Measurements from ENCODE around the gene DGKG. TPM values are rescaled to one million over a fixed set of nuclear protein-coding genes. Genes with fewer than 3 reads are reported as not detected.

The DGKG gene
- polyA plus RNA-seq, 1 of the 3 experiments (the other 2 are of a cell fraction): 0.12 TPM

DNA sequence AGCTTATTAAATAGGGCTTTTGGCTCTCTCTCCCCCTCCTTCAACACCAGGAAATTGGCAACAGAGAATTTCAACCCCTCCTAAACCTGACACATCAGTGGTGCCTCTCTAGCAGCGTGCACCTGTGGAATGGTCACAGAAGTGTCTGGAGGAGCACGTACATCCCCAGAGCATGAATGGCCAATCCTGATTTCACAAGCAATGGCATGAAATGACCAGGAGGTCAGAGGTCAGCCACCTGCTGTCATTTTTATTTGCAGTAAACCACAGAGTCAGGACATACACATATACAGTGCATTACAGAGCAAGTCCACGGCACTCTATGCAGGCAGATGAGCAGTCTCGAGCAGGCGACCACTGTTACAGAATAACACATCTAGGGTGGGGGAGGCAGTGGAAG, 228.1 kb downstream of the DGKG start:
- TF ChIP-seq RAD21 (IDR thresholded peaks at IDR 0.05; ENCODE audit: low read length) (no peak), POLR2AphosphoS5 (IDR thresholded peaks at IDR 0.05; ENCODE audit: low read depth, low read length) (no peak), NRF1 (IDR thresholded peaks at IDR 0.05; ENCODE audit: low read depth, low read length) (no peak), TEAD4 (IDR thresholded peaks at IDR 0.05; ENCODE audit: borderline replicate concordance, insufficient read depth) (no peak), SIN3A (IDR thresholded peaks at IDR 0.05; ENCODE audit: borderline replicate concordance, low read depth, low read length) (no peak), GABPA (IDR thresholded peaks at IDR 0.05; ENCODE audit: low read depth) (no peak), FOSL2 (IDR thresholded peaks at IDR 0.05; ENCODE audit: borderline replicate concordance, low read depth) (no peak), CHD2 (IDR thresholded peaks at IDR 0.05; ENCODE audit: low read length, partially characterized antibody) (no peak), SMC3 (IDR thresholded peaks at IDR 0.05; ENCODE audit: low read depth, low read length) (no peak), MEF2A (IDR thresholded peaks at IDR 0.05; ENCODE audit: borderline replicate concordance, low read depth) (no peak), EZH2phosphoT487 (IDR thresholded peaks at IDR 0.05; ENCODE audit: borderline replicate concordance, low read depth) (no peak), GATA2 (CRISPR knock-in tag; IDR thresholded peaks at IDR 0.05) (no peak), ELF1 (IDR thresholded peaks at IDR 0.05) (no peak), RXRA (IDR thresholded peaks at IDR 0.05; ENCODE audit: borderline replicate concordance, low read depth) (no peak), TAF1 (IDR thresholded peaks at IDR 0.05; ENCODE audit: borderline replicate concordance, low read depth, low read length) (no peak), NFIC (IDR thresholded peaks at IDR 0.05; ENCODE audit: borderline replicate concordance) (no peak)
- TF ChIP-seq, protein P1, sequence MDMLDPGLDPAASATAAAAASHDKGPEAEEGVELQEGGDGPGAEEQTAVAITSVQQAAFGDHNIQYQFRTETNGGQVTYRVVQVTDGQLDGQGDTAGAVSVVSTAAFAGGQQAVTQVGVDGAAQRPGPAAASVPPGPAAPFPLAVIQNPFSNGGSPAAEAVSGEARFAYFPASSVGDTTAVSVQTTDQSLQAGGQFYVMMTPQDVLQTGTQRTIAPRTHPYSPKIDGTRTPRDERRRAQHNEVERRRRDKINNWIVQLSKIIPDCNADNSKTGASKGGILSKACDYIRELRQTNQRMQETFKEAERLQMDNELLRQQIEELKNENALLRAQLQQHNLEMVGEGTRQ (IDR thresholded peaks at IDR 0.05; ENCODE audit: borderline replicate concordance, low read depth, low read length): no peak
- TF ChIP-seq, protein P2, sequence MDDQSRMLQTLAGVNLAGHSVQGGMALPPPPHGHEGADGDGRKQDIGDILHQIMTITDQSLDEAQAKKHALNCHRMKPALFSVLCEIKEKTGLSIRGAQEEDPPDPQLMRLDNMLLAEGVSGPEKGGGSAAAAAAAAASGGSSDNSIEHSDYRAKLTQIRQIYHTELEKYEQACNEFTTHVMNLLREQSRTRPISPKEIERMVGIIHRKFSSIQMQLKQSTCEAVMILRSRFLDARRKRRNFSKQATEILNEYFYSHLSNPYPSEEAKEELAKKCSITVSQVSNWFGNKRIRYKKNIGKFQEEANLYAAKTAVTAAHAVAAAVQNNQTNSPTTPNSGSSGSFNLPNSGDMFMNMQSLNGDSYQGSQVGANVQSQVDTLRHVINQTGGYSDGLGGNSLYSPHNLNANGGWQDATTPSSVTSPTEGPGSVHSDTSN (IDR thresholded peaks at IDR 0.05): no peak
- TF ChIP-seq, protein P3, sequence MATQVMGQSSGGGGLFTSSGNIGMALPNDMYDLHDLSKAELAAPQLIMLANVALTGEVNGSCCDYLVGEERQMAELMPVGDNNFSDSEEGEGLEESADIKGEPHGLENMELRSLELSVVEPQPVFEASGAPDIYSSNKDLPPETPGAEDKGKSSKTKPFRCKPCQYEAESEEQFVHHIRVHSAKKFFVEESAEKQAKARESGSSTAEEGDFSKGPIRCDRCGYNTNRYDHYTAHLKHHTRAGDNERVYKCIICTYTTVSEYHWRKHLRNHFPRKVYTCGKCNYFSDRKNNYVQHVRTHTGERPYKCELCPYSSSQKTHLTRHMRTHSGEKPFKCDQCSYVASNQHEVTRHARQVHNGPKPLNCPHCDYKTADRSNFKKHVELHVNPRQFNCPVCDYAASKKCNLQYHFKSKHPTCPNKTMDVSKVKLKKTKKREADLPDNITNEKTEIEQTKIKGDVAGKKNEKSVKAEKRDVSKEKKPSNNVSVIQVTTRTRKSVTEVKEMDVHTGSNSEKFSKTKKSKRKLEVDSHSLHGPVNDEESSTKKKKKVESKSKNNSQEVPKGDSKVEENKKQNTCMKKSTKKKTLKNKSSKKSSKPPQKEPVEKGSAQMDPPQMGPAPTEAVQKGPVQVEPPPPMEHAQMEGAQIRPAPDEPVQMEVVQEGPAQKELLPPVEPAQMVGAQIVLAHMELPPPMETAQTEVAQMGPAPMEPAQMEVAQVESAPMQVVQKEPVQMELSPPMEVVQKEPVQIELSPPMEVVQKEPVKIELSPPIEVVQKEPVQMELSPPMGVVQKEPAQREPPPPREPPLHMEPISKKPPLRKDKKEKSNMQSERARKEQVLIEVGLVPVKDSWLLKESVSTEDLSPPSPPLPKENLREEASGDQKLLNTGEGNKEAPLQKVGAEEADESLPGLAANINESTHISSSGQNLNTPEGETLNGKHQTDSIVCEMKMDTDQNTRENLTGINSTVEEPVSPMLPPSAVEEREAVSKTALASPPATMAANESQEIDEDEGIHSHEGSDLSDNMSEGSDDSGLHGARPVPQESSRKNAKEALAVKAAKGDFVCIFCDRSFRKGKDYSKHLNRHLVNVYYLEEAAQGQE (IDR thresholded peaks at IDR 0.05; ENCODE audit: low read depth, low read length): no peak
- TF ChIP-seq, protein P4, sequence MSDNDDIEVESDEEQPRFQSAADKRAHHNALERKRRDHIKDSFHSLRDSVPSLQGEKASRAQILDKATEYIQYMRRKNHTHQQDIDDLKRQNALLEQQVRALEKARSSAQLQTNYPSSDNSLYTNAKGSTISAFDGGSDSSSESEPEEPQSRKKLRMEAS (IDR thresholded peaks at IDR 0.05; ENCODE audit: low read depth): no peak
- WGBS (ENCODE audit: low lambda C conversion rate): 49% methylated on average over 5 of the region's 5 CpGs
- H3F3A ChIP-seq (replicated peaks; ENCODE audit: insufficient read depth): no peaks in the 10 kb centered on the region
- POLR2A ChIA-PET: no interaction called here
- H3K9me2 ChIP-seq: no peaks in the 10 kb centered on the region
- peaks cover 0 to 3% of the 10 kb centered on the region in 2 experiments; a peak in 1 of 4 replicates for H3K4me1 ChIP-seq (ENCODE audit: control insufficient read depth in 1 of 2, insufficient read depth in 2 of 2, low read depth in 1 of 2, low read length in 1 of 2)
- no peak overlapping the region for H3K4me2 ChIP-seq
- CTCF ChIA-PET: interaction anchor here (1.0 kb wide), 1 partner anchor 12 kb away, joined by 3 read pairs; no protein-coding TSS in a partner anchor
- DNase-seq: no peak
- no peaks in the 10 kb centered on the region for H3K79me2 ChIP-seq (ENCODE audit: insufficient read depth)
- H3K27ac ChIP-seq (ENCODE audit: low read depth in 2 of 2, low read length in 1 of 2): no peak overlapping the region
- H3K36me3 ChIP-seq (replicated peaks in 1 of 2; ENCODE audit: control insufficient read depth in 1 of 2, insufficient read depth in 2 of 2, low read length in 1 of 2): no peaks in the 10 kb centered on the region
- H2AFZ ChIP-seq (ENCODE audit: low read depth): no peak overlapping the region
- H4K20me1 ChIP-seq (ENCODE audit: insufficient read depth): no peaks in the 10 kb centered on the region
- no peaks in the 10 kb centered on the region for H3K9me3 ChIP-seq
- H3K9ac ChIP-seq: no peak overlapping the region
- no peak overlapping the region for H3K4me3 ChIP-seq (ENCODE audit: low read depth in 2 of 2, low read length in 1 of 2)
- H3K27me3 ChIP-seq (ENCODE audit: insufficient read depth): no peaks in the 10 kb centered on the region; the same call in 1 of the 2 replicates
